Measurements from ENCODE around the gene THEMIS. TPM values are rescaled to one million over a fixed set of nuclear protein-coding genes. Genes with fewer than 3 reads are reported as not detected.

THEMIS gene
- total and polyA plus RNA-seq, 2 experiments from 2014 or later = not detected

DNA sequence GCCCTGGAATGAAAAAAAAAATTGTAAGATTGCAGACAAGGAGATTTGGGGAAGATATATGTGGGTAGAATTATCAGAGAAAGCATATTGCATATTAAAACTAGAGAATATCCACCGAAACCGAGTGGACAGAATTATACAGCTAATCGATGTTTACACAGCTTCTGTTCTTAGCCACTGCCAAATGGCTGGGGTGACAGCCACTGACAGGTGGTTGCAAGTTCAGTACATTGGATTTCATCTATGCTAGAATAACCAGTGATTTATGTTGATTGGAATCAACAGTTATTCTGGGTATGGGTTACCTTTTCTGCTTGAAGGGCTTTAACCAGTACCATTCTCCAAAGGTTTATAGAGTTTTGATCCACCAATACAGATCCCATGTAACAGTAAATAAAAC, 48.4 kb upstream of the THEMIS start:
- Histone ChIP-seq H3F3A (replicated peaks; ENCODE audit: low read depth) (no peaks in the 10 kb centered on the region), H3K9me2 (ENCODE audit: insufficient read depth) (peaks cover 10% of the 10 kb centered on the region), H3K27me3 (ENCODE audit: insufficient read depth) (no peaks in the 10 kb centered on the region), H2AFZ (no peak overlapping the region), H3K4me2 (no peak overlapping the region), H4K20me1 (replicated peaks; ENCODE audit: insufficient read depth) (no peaks in the 10 kb centered on the region), H3K27ac (ENCODE audit: low read depth) (no peak overlapping the region), H3K36me3 (ENCODE audit: insufficient read depth) (no peaks in the 10 kb centered on the region), H3K4me1 (ENCODE audit: insufficient read depth) (no peaks in the 10 kb centered on the region), H3K79me2 (replicated peaks; ENCODE audit: insufficient read depth) (no peaks in the 10 kb centered on the region), H3K4me3 (no peak overlapping the region)
- H3K36me3 Mint-ChIP-seq (ENCODE audit: low read depth) = no peaks in the 10 kb centered on the region
- no peak overlapping the region for H3K4me3 Mint-ChIP-seq
- TF ChIP-seq, protein P1, sequence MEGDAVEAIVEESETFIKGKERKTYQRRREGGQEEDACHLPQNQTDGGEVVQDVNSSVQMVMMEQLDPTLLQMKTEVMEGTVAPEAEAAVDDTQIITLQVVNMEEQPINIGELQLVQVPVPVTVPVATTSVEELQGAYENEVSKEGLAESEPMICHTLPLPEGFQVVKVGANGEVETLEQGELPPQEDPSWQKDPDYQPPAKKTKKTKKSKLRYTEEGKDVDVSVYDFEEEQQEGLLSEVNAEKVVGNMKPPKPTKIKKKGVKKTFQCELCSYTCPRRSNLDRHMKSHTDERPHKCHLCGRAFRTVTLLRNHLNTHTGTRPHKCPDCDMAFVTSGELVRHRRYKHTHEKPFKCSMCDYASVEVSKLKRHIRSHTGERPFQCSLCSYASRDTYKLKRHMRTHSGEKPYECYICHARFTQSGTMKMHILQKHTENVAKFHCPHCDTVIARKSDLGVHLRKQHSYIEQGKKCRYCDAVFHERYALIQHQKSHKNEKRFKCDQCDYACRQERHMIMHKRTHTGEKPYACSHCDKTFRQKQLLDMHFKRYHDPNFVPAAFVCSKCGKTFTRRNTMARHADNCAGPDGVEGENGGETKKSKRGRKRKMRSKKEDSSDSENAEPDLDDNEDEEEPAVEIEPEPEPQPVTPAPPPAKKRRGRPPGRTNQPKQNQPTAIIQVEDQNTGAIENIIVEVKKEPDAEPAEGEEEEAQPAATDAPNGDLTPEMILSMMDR (conservative IDR thresholded peaks at IDR 0.05; ENCODE audit: low read depth in 2 of 2) = no peak
- TF ChIP-seq, protein P2, sequence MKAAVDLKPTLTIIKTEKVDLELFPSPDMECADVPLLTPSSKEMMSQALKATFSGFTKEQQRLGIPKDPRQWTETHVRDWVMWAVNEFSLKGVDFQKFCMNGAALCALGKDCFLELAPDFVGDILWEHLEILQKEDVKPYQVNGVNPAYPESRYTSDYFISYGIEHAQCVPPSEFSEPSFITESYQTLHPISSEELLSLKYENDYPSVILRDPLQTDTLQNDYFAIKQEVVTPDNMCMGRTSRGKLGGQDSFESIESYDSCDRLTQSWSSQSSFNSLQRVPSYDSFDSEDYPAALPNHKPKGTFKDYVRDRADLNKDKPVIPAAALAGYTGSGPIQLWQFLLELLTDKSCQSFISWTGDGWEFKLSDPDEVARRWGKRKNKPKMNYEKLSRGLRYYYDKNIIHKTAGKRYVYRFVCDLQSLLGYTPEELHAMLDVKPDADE (IDR thresholded peaks at IDR 0.05) = no peak
- TF ChIP-seq, protein P3, sequence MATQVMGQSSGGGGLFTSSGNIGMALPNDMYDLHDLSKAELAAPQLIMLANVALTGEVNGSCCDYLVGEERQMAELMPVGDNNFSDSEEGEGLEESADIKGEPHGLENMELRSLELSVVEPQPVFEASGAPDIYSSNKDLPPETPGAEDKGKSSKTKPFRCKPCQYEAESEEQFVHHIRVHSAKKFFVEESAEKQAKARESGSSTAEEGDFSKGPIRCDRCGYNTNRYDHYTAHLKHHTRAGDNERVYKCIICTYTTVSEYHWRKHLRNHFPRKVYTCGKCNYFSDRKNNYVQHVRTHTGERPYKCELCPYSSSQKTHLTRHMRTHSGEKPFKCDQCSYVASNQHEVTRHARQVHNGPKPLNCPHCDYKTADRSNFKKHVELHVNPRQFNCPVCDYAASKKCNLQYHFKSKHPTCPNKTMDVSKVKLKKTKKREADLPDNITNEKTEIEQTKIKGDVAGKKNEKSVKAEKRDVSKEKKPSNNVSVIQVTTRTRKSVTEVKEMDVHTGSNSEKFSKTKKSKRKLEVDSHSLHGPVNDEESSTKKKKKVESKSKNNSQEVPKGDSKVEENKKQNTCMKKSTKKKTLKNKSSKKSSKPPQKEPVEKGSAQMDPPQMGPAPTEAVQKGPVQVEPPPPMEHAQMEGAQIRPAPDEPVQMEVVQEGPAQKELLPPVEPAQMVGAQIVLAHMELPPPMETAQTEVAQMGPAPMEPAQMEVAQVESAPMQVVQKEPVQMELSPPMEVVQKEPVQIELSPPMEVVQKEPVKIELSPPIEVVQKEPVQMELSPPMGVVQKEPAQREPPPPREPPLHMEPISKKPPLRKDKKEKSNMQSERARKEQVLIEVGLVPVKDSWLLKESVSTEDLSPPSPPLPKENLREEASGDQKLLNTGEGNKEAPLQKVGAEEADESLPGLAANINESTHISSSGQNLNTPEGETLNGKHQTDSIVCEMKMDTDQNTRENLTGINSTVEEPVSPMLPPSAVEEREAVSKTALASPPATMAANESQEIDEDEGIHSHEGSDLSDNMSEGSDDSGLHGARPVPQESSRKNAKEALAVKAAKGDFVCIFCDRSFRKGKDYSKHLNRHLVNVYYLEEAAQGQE (IDR thresholded peaks at IDR 0.05; ENCODE audit: unreplicated experiment) = no peak
- no peak for TF ChIP-seq ZNF114 (CRISPR knock-in tag; IDR thresholded peaks at IDR 0.05)
- no peak for TF ChIP-seq STAT1 (IDR thresholded peaks at IDR 0.05; ENCODE audit: unreplicated experiment)
- TF ChIP-seq CREB1 (CRISPR knock-in tag; IDR thresholded peaks at IDR 0.05; ENCODE audit: low read depth) = no peak
- TF ChIP-seq EZH2phosphoT487 (IDR thresholded peaks at IDR 0.05; ENCODE audit: unreplicated experiment) = no peak
- TF ChIP-seq, protein P4, sequence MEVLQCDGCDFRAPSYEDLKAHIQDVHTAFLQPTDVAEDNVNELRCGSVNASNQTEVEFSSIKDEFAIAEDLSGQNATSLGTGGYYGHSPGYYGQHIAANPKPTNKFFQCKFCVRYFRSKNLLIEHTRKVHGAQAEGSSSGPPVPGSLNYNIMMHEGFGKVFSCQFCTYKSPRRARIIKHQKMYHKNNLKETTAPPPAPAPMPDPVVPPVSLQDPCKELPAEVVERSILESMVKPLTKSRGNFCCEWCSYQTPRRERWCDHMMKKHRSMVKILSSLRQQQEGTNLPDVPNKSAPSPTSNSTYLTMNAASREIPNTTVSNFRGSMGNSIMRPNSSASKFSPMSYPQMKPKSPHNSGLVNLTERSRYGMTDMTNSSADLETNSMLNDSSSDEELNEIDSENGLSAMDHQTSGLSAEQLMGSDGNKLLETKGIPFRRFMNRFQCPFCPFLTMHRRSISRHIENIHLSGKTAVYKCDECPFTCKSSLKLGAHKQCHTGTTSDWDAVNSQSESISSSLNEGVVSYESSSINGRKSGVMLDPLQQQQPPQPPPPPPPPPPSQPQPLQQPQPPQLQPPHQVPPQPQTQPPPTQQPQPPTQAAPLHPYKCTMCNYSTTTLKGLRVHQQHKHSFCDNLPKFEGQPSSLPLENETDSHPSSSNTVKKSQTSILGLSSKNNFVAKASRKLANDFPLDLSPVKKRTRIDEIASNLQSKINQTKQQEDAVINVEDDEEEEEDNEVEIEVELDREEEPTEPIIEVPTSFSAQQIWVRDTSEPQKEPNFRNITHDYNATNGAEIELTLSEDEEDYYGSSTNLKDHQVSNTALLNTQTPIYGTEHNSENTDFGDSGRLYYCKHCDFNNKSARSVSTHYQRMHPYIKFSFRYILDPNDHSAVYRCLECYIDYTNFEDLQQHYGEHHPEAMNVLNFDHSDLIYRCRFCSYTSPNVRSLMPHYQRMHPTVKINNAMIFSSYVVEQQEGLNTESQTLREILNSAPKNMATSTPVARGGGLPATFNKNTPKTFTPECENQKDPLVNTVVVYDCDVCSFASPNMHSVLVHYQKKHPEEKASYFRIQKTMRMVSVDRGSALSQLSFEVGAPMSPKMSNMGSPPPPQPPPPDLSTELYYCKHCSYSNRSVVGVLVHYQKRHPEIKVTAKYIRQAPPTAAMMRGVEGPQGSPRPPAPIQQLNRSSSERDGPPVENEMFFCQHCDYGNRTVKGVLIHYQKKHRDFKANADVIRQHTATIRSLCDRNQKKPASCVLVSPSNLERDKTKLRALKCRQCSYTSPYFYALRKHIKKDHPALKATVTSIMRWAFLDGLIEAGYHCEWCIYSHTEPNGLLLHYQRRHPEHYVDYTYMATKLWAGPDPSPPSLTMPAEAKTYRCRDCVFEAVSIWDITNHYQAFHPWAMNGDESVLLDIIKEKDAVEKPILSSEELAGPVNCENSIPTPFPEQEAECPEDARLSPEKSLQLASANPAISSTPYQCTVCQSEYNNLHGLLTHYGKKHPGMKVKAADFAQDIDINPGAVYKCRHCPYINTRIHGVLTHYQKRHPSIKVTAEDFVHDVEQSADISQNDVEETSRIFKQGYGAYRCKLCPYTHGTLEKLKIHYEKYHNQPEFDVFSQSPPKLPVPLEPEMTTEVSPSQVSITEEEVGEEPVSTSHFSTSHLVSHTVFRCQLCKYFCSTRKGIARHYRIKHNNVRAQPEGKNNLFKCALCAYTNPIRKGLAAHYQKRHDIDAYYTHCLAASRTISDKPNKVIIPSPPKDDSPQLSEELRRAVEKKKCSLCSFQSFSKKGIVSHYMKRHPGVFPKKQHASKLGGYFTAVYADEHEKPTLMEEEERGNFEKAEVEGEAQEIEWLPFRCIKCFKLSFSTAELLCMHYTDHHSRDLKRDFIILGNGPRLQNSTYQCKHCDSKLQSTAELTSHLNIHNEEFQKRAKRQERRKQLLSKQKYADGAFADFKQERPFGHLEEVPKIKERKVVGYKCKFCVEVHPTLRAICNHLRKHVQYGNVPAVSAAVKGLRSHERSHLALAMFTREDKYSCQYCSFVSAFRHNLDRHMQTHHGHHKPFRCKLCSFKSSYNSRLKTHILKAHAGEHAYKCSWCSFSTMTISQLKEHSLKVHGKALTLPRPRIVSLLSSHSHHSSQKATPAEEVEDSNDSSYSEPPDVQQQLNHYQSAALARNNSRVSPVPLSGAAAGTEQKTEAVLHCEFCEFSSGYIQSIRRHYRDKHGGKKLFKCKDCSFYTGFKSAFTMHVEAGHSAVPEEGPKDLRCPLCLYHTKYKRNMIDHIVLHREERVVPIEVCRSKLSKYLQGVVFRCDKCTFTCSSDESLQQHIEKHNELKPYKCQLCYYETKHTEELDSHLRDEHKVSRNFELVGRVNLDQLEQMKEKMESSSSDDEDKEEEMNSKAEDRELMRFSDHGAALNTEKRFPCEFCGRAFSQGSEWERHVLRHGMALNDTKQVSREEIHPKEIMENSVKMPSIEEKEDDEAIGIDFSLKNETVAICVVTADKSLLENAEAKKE (CRISPR knock-in tag; IDR thresholded peaks at IDR 0.05) = no peak
- no peak for TF ChIP-seq POLR2AphosphoS5 (IDR thresholded peaks at IDR 0.05; ENCODE audit: low read depth)
- H3K4me1 Mint-ChIP-seq = no peaks in the 10 kb centered on the region; the same call in 2 of the 3 replicates
- ATAC-seq (no peak), DNase-seq (ENCODE audit: low spot score) (no peak)
- H3K9me3 Mint-ChIP-seq = no peaks in the 10 kb centered on the region
- no peak overlapping the region for H3K27ac Mint-ChIP-seq
- no peaks in the 10 kb centered on the region for H3K27me3 Mint-ChIP-seq (ENCODE audit: insufficient read depth, low read depth, poor library complexity)
